Amygdala (tissue), 56 donors: Measurements from ENCODE around the gene RAB3IP.

Experiments used
- DNase-seq, 56 donors: peaks; one replicate each; lab custom pipeline; 2025; lab: John Stamatoyannopoulos, UW

The RAB3IP gene

DNA sequence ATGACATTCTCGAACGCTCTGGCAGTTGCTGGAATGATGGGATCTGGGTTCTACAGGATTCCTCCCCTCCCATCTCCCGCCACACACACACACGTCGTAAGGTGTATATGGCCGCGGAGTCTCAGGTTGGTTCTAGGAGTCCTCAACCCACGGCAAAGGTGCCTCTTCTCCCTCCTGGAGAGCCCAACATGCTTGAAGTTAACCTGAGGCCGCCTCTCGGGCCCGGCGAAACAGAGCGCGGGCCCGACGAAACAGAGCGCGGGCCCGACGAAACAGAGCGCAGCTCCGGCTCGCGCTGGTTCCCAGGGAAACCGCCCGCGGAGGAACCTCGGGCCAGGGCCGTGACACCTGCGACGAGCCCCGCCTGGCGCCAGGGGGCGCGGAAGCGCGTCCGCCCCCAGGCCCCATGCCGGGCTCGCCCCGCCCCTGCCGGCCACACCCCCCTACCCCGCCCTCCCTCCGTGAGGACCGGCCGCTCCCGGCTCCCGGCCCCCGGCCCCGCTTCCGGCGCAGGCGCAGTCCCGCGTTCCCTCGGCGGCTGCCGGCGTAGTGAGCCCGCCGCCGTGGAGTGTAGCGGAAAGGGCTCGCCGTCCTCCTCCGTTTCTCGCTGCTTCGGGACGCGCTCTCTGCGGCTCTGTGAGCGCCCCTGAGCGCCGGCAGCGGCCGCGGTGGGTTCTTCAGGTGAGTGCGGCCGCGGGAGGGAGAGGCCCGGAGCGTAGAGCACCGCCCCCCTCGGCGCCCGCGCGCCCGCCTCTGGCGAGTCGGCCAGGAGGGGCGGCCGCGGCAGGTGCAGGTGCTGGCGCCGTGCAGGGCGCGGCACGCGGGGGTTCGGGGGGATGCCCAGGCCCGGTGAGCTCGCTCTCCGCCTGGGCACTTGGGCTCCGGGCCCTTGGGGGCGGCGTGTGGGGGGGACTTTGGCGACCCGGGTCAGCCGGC lies at the start of gene RAB3IP:
TSS of gene RAB3IP (plus strand) at position 510 of the 936 bp plus-strand sequence. CDS start 16,549 bp downstream, outside the sequence.
- DNase-seq = peak; percentile 12 to 92 (median 76)

GRCh38 chr12:69689638-69690037 lies 49.0 kb upstream of the RAB3IP start:
- no peak for DNase-seq

DNA sequence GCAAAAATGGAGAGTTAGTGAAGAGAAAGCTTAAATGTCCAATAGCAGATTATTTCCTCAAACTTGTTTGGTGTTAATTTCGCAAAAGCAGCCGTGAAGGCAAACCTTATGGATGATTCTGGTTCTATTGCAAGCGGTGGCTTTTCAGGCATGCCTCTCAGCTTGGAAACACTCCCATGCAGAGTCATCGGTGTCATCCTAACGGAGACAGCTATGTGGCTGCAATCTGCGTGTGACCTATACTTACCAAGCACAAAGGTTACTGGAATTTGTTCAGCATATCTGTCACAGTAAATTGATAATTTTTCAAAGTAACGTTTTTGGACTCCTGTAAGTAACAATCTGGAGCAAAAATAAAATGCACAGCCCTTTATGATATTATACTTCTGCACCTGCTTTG lies 44.5 kb upstream of the RAB3IP start:
- no peak for DNase-seq

- DNase-seq = no peak
Observed at GRCh38 chr12:69698054-69698453, 40.6 kb upstream of the RAB3IP start.

- DNase-seq = peak in 1 of 56 donors; percentile 2
Observed at GRCh38 chr12:69698769-69699540, 39.7 kb upstream of the RAB3IP start, which contains the start of gene BEST3. TSS of gene BEST3 (minus strand) at chr12:69699303. CDS start at chr12:69697798, 1,505 bp downstream.

DNA sequence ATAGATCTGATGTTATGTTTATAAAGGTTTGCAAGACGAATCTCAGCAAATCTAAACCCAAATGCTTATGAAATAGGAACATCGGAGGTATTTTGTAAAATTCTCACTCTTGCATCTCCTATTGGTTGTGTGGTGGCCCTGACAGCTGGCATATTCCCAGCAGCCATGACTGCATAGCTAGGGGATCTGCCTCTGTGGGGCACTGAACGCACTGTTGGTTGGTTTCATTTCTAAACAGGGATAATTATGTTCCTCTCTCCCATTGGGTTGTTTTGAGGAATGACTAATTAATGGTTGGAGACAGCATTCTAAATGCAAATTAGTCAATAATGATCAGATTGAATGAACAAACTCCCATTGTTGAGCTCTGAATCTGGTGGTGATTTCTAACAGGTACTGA lies 36.8 kb upstream of the RAB3IP start:
- DNase-seq = peak in 26 of 56 donors; percentile 5 to 50 (median 18)

DNA sequence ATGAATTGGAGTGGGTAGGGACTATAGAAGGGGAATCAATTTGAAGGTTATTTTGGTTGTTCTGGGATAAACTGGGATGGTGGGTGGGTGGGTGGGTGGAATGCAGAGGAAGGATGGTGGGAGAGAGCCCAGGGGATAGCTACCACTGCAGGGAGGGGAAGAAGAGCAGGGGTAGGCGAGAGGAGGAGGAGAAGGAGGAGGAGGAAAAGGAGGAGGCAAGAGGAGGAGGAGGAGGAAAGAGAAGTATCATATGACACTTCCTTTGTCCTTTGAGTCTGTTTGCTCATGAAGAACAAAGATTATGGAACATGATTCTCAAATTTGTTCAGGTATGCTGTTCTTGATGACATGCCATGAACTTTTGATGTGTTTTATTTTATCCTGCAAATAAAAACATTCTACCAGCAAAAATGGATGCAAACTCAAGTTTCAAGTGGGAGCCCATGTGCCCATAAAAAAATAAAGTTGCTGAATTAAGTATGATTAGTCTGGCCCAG lies 35.5 kb upstream of the RAB3IP start:
- DNase-seq = no peak

GRCh38 chr12:69704357-69704756 lies 34.3 kb upstream of the RAB3IP start:
- DNase-seq = no peak

DNA sequence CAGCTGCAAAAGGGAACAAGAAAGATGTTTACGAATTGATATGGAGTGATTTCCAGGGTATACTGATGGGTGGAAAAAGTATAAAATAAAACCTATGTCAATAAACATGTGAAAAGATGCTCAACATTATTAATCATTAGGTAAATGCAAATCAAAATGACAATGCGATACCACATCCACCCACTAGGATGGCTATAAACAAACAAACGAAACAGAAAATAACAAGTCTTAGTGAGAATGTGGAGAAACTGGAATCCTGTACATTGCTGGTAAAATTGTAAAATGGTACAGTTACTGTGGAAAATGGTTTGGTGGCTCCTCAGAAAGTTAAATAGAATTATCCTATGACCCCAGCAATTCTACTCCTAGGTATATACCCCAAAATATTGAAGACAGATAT lies 30.0 kb upstream of the RAB3IP start:
- no peak for DNase-seq

DNA sequence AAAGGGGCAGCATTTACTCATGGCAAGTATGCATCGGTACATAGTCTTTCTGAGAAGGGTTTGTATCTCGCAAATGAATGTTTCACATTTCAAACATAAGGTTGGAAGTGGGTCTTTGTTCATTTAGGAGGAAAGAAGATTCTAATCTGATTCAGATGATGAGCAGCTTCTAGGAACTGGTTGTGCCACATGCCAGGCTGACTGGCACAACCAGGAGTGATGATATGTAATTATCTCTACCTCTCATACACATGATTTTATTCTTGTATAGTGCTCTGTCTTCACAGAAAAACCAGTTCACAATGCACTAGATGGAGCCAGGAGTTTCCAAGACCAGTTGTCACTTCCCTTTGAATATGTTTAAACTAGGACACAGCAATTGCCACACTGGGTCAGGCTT lies 25.8 kb upstream of the RAB3IP start:
- no peak for DNase-seq

DNA sequence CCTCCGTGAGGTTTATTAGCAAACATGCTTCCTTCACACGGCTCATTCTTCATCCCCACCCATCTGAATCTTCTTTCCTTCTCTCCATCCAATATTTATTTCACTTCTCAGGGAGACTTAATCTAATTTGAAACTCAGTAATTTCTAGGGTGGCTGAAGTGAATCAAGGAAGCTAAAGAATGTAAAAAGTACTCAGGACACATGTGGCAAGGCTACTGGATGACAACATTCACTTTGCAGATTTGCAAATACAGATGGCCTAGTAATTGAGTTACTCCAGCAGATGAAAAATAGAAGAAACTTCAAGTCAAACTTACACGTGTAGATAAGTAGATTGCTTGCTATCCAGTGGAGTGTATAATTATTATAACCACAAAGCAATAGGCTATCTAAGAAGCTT lies 24.1 kb upstream of the RAB3IP start:
- DNase-seq = no peak

DNA sequence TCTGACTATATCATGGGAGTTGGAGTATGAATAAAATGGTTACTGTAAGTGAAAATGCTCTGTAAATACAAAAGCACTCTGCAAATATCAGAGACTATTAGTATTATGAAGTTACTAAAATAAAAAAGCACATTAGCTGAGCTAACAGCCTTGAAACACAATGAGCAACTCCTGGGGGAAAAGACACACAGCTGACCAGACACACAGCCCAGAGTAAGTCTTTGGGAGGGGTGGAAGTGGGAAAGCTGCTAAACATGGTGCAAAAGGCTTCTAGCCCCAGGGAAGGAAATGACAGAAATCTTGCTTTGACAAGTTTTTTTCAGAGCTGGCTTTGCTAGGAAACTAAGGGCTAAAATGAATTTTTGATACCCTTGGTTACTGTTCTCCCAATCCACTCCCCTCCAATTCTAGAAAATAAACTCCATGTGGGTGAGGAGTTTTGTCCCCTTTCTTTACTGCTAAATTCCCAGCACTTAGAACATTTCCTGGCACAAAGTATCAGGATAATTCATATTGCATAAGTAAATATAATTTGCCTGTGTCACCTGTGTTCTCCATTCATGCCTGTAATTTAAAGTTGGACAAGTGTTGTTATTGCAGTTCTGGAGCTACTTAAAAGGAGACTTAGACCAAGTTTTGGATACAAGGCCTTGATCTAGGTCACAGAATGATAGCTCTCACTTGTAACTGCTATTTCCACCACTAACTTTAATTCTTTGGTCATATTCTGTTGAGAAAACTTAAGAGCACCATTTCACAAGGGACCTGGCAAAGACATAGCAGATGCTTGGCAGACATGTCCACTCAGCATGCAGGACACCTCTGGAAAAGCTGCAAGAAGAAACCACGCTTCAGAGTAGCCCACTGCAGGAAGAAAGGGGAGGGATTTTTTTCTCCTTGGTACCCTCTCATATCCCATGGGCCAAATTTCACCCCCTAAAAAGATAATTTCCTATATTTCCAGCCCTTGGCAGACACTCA lies 19.0 kb upstream of the RAB3IP start:
- DNase-seq = no peak

- DNase-seq = no peak
Observed at GRCh38 chr12:69720750-69721149, 17.9 kb upstream of the RAB3IP start.

DNA sequence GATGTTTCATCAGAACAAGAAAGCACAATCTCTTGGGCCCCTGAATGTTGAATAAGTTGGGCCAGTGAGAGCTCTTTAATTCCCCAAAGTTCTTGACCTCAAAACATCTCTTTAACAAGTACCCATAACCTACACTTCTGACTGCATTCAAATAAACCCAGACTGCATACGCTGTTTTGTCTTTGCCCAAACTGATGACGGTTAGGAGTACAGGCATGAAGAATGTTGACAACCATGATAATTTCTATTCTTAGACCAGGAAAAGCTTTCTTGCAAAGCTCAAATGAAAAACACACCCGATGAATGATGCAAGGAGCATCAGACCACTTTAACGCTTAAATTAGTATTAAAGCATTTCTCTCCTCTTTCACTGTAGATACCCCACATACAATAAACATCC lies 11.7 kb upstream of the RAB3IP start:
- DNase-seq = no peak

DNA sequence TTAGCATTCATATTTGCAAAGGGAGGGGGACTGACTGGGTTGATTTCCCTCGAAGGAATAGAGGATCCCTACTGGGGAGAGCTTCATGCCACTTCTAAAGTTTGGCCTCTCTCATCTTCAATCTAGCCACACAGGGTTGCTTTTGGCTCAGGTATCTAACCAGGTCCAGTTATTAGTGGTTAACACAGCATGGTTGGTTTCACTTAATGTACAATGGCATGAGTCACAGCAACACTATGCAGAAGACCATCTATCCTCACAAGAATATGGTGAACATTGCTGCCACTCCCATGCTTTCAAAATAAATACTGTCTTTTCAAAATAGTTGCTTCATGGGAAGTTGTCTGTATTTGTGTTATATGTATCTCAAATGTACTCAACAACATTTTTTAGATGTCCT lies 6.6 kb upstream of the RAB3IP start:
- no peak for DNase-seq

- no peak for DNase-seq
Observed at GRCh38 chr12:69733638-69734037, 5.0 kb upstream of the RAB3IP start.

GRCh38 chr12:69739287-69740191 lies 879 bp downstream of the RAB3IP start:
- DNase-seq = peak in 47 of 56 donors; percentile 1 to 68 (median 27)

- no peak for DNase-seq
Observed at GRCh38 chr12:69744109-69744508, 5.4 kb downstream of the RAB3IP start.

GRCh38 chr12:69751476-69751875 lies 12.8 kb downstream of the RAB3IP start:
- DNase-seq = no peak
